Measurements from ENCODE around the gene UNCX. TPM values are rescaled to one million over a fixed set of nuclear protein-coding genes. Genes with fewer than 3 reads are reported as not detected.

The UNCX gene
- total and polyA plus RNA-seq, 2 of the 4 experiments (the other 2 are of a cell fraction), result not detected

DNA sequence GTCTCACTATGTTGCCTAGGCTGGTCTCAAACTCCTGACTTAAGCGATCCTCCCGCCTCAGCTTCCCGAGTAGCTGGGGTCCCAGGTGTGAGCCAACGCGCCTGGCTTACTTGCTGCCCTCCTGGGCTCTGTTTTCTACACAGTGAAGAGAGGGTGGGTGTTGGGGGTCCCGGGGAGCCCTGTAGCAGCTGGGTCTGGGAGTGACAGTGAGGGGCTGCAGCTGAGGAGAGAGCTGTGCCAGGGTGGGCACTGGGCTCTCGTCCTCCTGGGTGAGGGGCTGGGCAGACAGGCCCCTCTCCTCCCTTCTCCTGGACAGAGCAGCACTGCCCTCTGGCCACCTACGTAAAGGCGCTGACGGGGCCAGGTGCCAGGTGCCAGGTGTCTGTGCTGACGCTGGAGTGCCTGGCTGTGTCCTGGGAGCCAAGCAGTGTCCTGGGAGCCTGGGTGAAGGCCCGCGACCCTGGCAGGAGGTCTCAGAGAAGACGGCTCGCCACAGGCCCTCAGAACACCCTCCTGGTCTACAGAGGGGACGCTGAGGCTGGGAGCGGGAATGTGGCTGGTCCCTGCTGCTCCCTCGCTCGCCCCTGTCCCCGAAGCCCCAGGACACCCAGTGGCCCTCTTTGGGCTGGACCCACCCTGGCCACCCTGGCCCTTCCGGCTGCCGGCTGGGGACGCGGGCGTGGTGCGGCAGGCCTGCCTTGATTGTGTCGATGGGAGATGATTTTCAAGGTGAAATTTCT is 35.6 kb downstream of the UNCX start:
- Histone ChIP-seq H2AFZ (replicated peaks; ENCODE audit: low read length, poor library complexity) (no peak overlapping the region), H3K79me1 (ENCODE audit: low read depth in 1 of 2, low read length in 2 of 2) (no peaks in the 10 kb centered on the region), H3K27ac (ENCODE audit: insufficient read depth, low read length) (no peak overlapping the region), H3K9ac (ENCODE audit: low read depth, low read length) (no peak overlapping the region), H3K36me3 (ENCODE audit: control insufficient read depth, insufficient read depth, low read length) (no peaks in the 10 kb centered on the region), H3K18ac (ENCODE audit: low read depth, low read length) (no peak overlapping the region), H2BK120ac (ENCODE audit: low read depth, low read length) (no peak overlapping the region), H3K14ac (replicated peaks; ENCODE audit: low read depth, low read length) (no peak overlapping the region), H3K9me3 (ENCODE audit: control insufficient read depth, insufficient read depth, low read length) (peaks cover 3% of the 10 kb centered on the region; the same call in 1 of the 2 replicates), H2BK15ac (ENCODE audit: low read depth, low read length) (no peak overlapping the region), H3K4me2 (ENCODE audit: low read depth, low read length) (no peak overlapping the region), H3K4ac (ENCODE audit: low read depth, low read length) (no peak overlapping the region), H3K9me1 (ENCODE audit: insufficient read depth, low read length) (no peaks in the 10 kb centered on the region), H3K56ac (ENCODE audit: extremely low read depth, insufficient read depth, low read length) (no peak overlapping the region), H3K23ac (ENCODE audit: low read depth, low read length) (no peak overlapping the region), H4K8ac (ENCODE audit: low read depth in 2 of 2, low read length in 2 of 2) (no peak overlapping the region), H4K91ac (ENCODE audit: insufficient read depth, low read depth, low read length) (no peak overlapping the region), H4K20me1 (ENCODE audit: insufficient read depth, low read length) (no peaks in the 10 kb centered on the region), H3K4me3 (ENCODE audit: insufficient read depth, low read depth, low read length) (no peak overlapping the region), H2BK5ac (ENCODE audit: low read depth, low read length, poor library complexity, severe bottlenecking) (no peak overlapping the region), H2BK20ac (ENCODE audit: low read depth, low read length) (no peak overlapping the region), H4K5ac (ENCODE audit: low read depth, low read length) (no peak overlapping the region), H3K4me1 (ENCODE audit: control insufficient read depth, insufficient read depth, low read length) (no peaks in the 10 kb centered on the region), H2AK5ac (ENCODE audit: low read depth, low read length) (no peak overlapping the region), H2AK9ac (replicated peaks; ENCODE audit: low read depth, low read length, poor library complexity) (no peak overlapping the region), H3K27me3 (ENCODE audit: control insufficient read depth, insufficient read depth, low read length) (peaks cover 58% of the 10 kb centered on the region)
- in situ Hi-C loops (cut with MboI; ENCODE audit: low sequenced_read_pairs), result no loop called here
- TF ChIP-seq, protein P1, sequence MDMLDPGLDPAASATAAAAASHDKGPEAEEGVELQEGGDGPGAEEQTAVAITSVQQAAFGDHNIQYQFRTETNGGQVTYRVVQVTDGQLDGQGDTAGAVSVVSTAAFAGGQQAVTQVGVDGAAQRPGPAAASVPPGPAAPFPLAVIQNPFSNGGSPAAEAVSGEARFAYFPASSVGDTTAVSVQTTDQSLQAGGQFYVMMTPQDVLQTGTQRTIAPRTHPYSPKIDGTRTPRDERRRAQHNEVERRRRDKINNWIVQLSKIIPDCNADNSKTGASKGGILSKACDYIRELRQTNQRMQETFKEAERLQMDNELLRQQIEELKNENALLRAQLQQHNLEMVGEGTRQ (IDR thresholded peaks at IDR 0.05; ENCODE audit: low read depth, low read length), result no peak
- TF ChIP-seq CEBPB (IDR thresholded peaks at IDR 0.05; ENCODE audit: low read depth, low read length) (no peak), FOS (IDR thresholded peaks at IDR 0.05; ENCODE audit: low read depth, low read length) (no peak), SMC3 (IDR thresholded peaks at IDR 0.05; ENCODE audit: low read depth, low read length) (no peak), MXI1 (IDR thresholded peaks at IDR 0.05; ENCODE audit: borderline replicate concordance, low read depth, low read length) (no peak), MAZ (IDR thresholded peaks at IDR 0.05; ENCODE audit: borderline replicate concordance, low read depth, low read length) (no peak), CHD1 (IDR thresholded peaks at IDR 0.05; ENCODE audit: low read depth, low read length) (no peak), RAD21 (IDR thresholded peaks at IDR 0.05; ENCODE audit: low read length) (no peak), MAFK (IDR thresholded peaks at IDR 0.05; ENCODE audit: low read depth, low read length) (no peak), BHLHE40 (IDR thresholded peaks at IDR 0.05; ENCODE audit: low read depth, low read length) (no peak), NFE2L2 (IDR thresholded peaks at IDR 0.05; ENCODE audit: low read depth, low read length) (no peak), RCOR1 (IDR thresholded peaks at IDR 0.05; ENCODE audit: insufficient replicate concordance, low read length) (no peak), RFX5 (IDR thresholded peaks at IDR 0.05; ENCODE audit: low read depth, low read length) (no peak), POLR2A (IDR thresholded peaks at IDR 0.05; ENCODE audit: low read depth, low read length) (no peak)
- TF ChIP-seq, protein P2, sequence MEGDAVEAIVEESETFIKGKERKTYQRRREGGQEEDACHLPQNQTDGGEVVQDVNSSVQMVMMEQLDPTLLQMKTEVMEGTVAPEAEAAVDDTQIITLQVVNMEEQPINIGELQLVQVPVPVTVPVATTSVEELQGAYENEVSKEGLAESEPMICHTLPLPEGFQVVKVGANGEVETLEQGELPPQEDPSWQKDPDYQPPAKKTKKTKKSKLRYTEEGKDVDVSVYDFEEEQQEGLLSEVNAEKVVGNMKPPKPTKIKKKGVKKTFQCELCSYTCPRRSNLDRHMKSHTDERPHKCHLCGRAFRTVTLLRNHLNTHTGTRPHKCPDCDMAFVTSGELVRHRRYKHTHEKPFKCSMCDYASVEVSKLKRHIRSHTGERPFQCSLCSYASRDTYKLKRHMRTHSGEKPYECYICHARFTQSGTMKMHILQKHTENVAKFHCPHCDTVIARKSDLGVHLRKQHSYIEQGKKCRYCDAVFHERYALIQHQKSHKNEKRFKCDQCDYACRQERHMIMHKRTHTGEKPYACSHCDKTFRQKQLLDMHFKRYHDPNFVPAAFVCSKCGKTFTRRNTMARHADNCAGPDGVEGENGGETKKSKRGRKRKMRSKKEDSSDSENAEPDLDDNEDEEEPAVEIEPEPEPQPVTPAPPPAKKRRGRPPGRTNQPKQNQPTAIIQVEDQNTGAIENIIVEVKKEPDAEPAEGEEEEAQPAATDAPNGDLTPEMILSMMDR (conservative IDR thresholded peaks at IDR 0.05; ENCODE audit: low read depth, low read length), result no peak
- TF ChIP-seq, protein P3, sequence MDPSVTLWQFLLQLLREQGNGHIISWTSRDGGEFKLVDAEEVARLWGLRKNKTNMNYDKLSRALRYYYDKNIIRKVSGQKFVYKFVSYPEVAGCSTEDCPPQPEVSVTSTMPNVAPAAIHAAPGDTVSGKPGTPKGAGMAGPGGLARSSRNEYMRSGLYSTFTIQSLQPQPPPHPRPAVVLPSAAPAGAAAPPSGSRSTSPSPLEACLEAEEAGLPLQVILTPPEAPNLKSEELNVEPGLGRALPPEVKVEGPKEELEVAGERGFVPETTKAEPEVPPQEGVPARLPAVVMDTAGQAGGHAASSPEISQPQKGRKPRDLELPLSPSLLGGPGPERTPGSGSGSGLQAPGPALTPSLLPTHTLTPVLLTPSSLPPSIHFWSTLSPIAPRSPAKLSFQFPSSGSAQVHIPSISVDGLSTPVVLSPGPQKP (IDR thresholded peaks at IDR 0.05; ENCODE audit: borderline replicate concordance, low read depth, low read length), result no peak
- DNase-seq, result no peak
- intact Hi-C loops (cut with micrococcal nuclease), result no loop called here
- no peak for ATAC-seq (ENCODE audit: low read depth)
- WGBS, 2 experiments (ENCODE audit: extremely low coverage in 2 of 2, insufficient read length in 1 of 2), result 81% methylated on average over 5 of the region's 27 CpGs; no CpG with 5 or more reads in 1 of the 2 experiments
- dilution Hi-C loops (cut with HindIII; ENCODE audit: low sequenced_read_pairs, unreplicated experiment), result no loop called here
- CTCF ChIA-PET, result no interaction called here
- POLR2A ChIA-PET (ENCODE audit: unreplicated experiment), result no interaction called here
- no TSS peak for BruUV-seq (replicated peaks)

Data from IMR-90 (cell line).